ENCODE data around the gene PMVK.

PMVK gene

GRCh38 chr1:154895798-154896197 is 40.7 kb downstream of the PMVK start:
- in situ Hi-C loops (cut with HindIII; ENCODE audit: low sequenced_read_pairs), result no loop called here
- DNase-seq (ENCODE audit: low read depth), result no peak
- H3K4me3 ChIP-seq (ENCODE audit: low read depth, low read length), result no peak overlapping the region
- TF ChIP-seq CTCF (IDR thresholded peaks at IDR 0.05; ENCODE audit: low read depth, low read length, missing control alignments), result no peak

GRCh38 chr1:154891452-154891851 is 45.1 kb downstream of the PMVK start:
- no peak overlapping the region for H3K4me3 ChIP-seq (ENCODE audit: low read depth, low read length)
- no peak for TF ChIP-seq CTCF (IDR thresholded peaks at IDR 0.05; ENCODE audit: low read depth, low read length, missing control alignments)
- DNase-seq (ENCODE audit: low read depth), result no peak
- in situ Hi-C loops (cut with HindIII; ENCODE audit: low sequenced_read_pairs), result no loop called here

- TF ChIP-seq CTCF (IDR thresholded peaks at IDR 0.05; ENCODE audit: low read depth, low read length, missing control alignments), result no peak
- H3K4me3 ChIP-seq (ENCODE audit: low read depth, low read length), result no peak overlapping the region
- in situ Hi-C loops (cut with HindIII; ENCODE audit: low sequenced_read_pairs), result no loop called here
- DNase-seq (ENCODE audit: low read depth), result no peak
Measured at GRCh38 chr1:154888757-154889156, 47.8 kb downstream of the PMVK start.

GRCh38 chr1:154886281-154887015 is 50.1 kb downstream of the PMVK start:
- H3K4me3 ChIP-seq (ENCODE audit: low read depth, low read length), result no peak overlapping the region

GRCh38 chr1:154884869-154885701 is 51.4 kb downstream of the PMVK start:
- TF ChIP-seq CTCF (IDR thresholded peaks at IDR 0.05; ENCODE audit: low read depth, low read length, missing control alignments), result no peak
- in situ Hi-C loops (cut with HindIII; ENCODE audit: low sequenced_read_pairs), result loop anchor here (5.0 kb wide), 1 partner anchor 108 kb away; no protein-coding TSS in a partner anchor

More at GRCh38 chr1:154886281-154887015, 50.1 kb downstream of the PMVK start:
- in situ Hi-C loops (cut with HindIII; ENCODE audit: low sequenced_read_pairs), result no loop called here
- no peak for TF ChIP-seq CTCF (IDR thresholded peaks at IDR 0.05; ENCODE audit: low read depth, low read length, missing control alignments)
- no peak for DNase-seq (ENCODE audit: low read depth)

GRCh38 chr1:154883919-154884868 is 52.3 kb downstream of the PMVK start:
- DNase-seq (ENCODE audit: low read depth), result no peak

More at GRCh38 chr1:154884869-154885701, 51.4 kb downstream of the PMVK start:
- no peak for DNase-seq (ENCODE audit: low read depth)
- H3K4me3 ChIP-seq (ENCODE audit: low read depth, low read length), result no peak overlapping the region

More at GRCh38 chr1:154883919-154884868, 52.3 kb downstream of the PMVK start:
- in situ Hi-C loops (cut with HindIII; ENCODE audit: low sequenced_read_pairs), result loop anchor here (5.0 kb wide), 1 partner anchor 107 kb away; no protein-coding TSS in a partner anchor
- no peak overlapping the region for H3K4me3 ChIP-seq (ENCODE audit: low read depth, low read length)
- TF ChIP-seq CTCF (IDR thresholded peaks at IDR 0.05; ENCODE audit: low read depth, low read length, missing control alignments), result no peak
